ENCODE measurements around the gene ZNF185.

- TF ChIP-seq YY1 (IDR thresholded peaks at IDR 0.05; ENCODE audit: insufficient read depth, insufficient read length) (no peak), SUZ12 (IDR thresholded peaks at IDR 0.05; ENCODE audit: extremely low read depth, insufficient read depth, insufficient read length) (no peak)
Observed at GRCh38 chrX:152876931-152877840, 20.7 kb upstream of the ZNF185 start.
